ENCODE measurements around the gene FRS2. TPM values are rescaled to one million over a fixed set of nuclear protein-coding genes. Genes with fewer than 3 reads are reported as not detected.

The FRS2 gene
- total and polyA plus RNA-seq, 9 donors, result 15.5 to 64.2 (median 43.2) TPM

- H3K9me3 ChIP-seq, result no peaks in the 10 kb centered on the region
- no peaks in the 10 kb centered on the region for H3K4me1 ChIP-seq (ENCODE audit: insufficient read depth)
- TF ChIP-seq EP300 (IDR thresholded peaks at IDR 0.05) (no peak), CTCF (IDR thresholded peaks at IDR 0.05) (no peak), POLR2A (IDR thresholded peaks at IDR 0.05) (no peak)
- no peaks in the 10 kb centered on the region for H3K36me3 ChIP-seq
- H3K27me3 ChIP-seq, result no peaks in the 10 kb centered on the region
- H3K27ac ChIP-seq, result no peak overlapping the region
- DNase-seq, result no peak
- intact Hi-C loops (cut with DNase I), result no loop called here
- 73 to 83% (median 79%) methylated on average over 14 of the region's 14 CpGs for WGBS, 3 donors
- no peak overlapping the region for H3K4me3 ChIP-seq
Observed at GRCh38 chr12:69616025-69616424, 145.8 kb downstream of the FRS2 start.

- Histone ChIP-seq H3K4me1 (ENCODE audit: insufficient read depth) (no peaks in the 10 kb centered on the region), H3K27me3 (no peaks in the 10 kb centered on the region), H3K4me3 (no peak overlapping the region), H3K27ac (no peak overlapping the region), H3K9me3 (no peaks in the 10 kb centered on the region), H3K36me3 (no peaks in the 10 kb centered on the region)
- intact Hi-C loops (cut with DNase I), result no loop called here
- TF ChIP-seq CTCF (IDR thresholded peaks at IDR 0.05), result no peak
- DNase-seq, result no peak
- WGBS, 3 donors, result 8 to 20% (median 14%) methylated on average over 6 of the region's 6 CpGs
Observed at GRCh38 chr12:69619050-69619449, 148.9 kb downstream of the FRS2 start.

- Histone ChIP-seq H3K27ac (no peak overlapping the region), H3K4me3 (no peak overlapping the region), H3K27me3 (no peaks in the 10 kb centered on the region), H3K4me1 (ENCODE audit: insufficient read depth) (no peaks in the 10 kb centered on the region), H3K9me3 (no peaks in the 10 kb centered on the region), H3K36me3 (no peaks in the 10 kb centered on the region)
- TF ChIP-seq CTCF (IDR thresholded peaks at IDR 0.05), result no peak
- TF ChIP-seq POLR2A (IDR thresholded peaks at IDR 0.05), result no peak
- TF ChIP-seq EP300 (IDR thresholded peaks at IDR 0.05), result no peak
- intact Hi-C loops (cut with DNase I), result no loop called here
- DNase-seq, result no peak
- 52 to 72% (median 59%) methylated on average over 4 of the region's 4 CpGs for WGBS, 3 donors
Observed at GRCh38 chr12:69620077-69620476, 149.9 kb downstream of the FRS2 start.

GRCh38 chr12:69620921-69621320 lies 150.7 kb downstream of the FRS2 start:
- Histone ChIP-seq H3K9me3 (no peaks in the 10 kb centered on the region), H3K27ac (no peak overlapping the region), H3K27me3 (no peaks in the 10 kb centered on the region), H3K36me3 (no peaks in the 10 kb centered on the region), H3K4me3 (no peak overlapping the region), H3K4me1 (ENCODE audit: insufficient read depth) (no peaks in the 10 kb centered on the region)
- no peak for DNase-seq
- intact Hi-C loops (cut with DNase I), result no loop called here
- TF ChIP-seq CTCF (IDR thresholded peaks at IDR 0.05) (no peak), EP300 (IDR thresholded peaks at IDR 0.05) (no peak), POLR2A (IDR thresholded peaks at IDR 0.05) (no peak)
- 84 to 93% (median 92%) methylated on average over 2 of the region's 2 CpGs for WGBS, 3 donors

- no peak for DNase-seq
- Histone ChIP-seq H3K4me3 (no peak overlapping the region), H3K27me3 (no peaks in the 10 kb centered on the region), H3K9me3 (no peaks in the 10 kb centered on the region), H3K27ac (no peak overlapping the region), H3K4me1 (ENCODE audit: insufficient read depth) (no peaks in the 10 kb centered on the region), H3K36me3 (no peaks in the 10 kb centered on the region)
- TF ChIP-seq CTCF (IDR thresholded peaks at IDR 0.05) (no peak), POLR2A (IDR thresholded peaks at IDR 0.05) (no peak), EP300 (IDR thresholded peaks at IDR 0.05) (no peak)
- intact Hi-C loops (cut with DNase I), result no loop called here
- 80 to 91% (median 85%) methylated on average over 2 of the region's 2 CpGs for WGBS, 3 donors
Observed at GRCh38 chr12:69621551-69621950, 151.4 kb downstream of the FRS2 start.

Data from ovary (tissue), 9 donors.